Astrocyte (in vitro differentiated cells and primary cell): ENCODE measurements around the gene CFAP210. TPM values are rescaled to one million over a fixed set of nuclear protein-coding genes. Genes with fewer than 3 reads are reported as not detected.
A peak's percentile ranks its signal among the peaks of the same experiment; 100 is the strongest.

Experiments used
- DNase-seq: peaks from one replicate; pipeline ENCODE4 v3.0.0-alpha.2; 2010; ENCODE audit warnings: low read depth
- FAIRE-seq: peaks from 2 replicates; lab custom pipeline; 2011; peaks lifted over from hg19 to GRCh38; lab: Jason Lieb, UNC
- H2AFZ ChIP-seq: 2 replicates; pipeline ENCODE4 v1.6.0; 2012; ENCODE audit warnings: low read depth, low read length, inconsistent platforms
- H3K27ac ChIP-seq: 2 replicates; pipeline ENCODE4 v1.5.1; 2011; ENCODE audit warnings: low read depth, low read length, inconsistent platforms
- H3K27me3 ChIP-seq: 2 replicates; pipeline ENCODE4 v1.6.0; 2011; ENCODE audit warnings: low read length, inconsistent platforms; ENCODE audit not compliant: insufficient read depth
- H3K36me3 ChIP-seq: 2 replicates; pipeline ENCODE4 v1.5.1; 2011; ENCODE audit warnings: low read length, inconsistent platforms; ENCODE audit not compliant: insufficient read depth
- H3K4me1 ChIP-seq: 2 replicates; pipeline ENCODE4 v1.5.1; 2011; ENCODE audit warnings: low read length, inconsistent platforms; ENCODE audit not compliant: insufficient read depth
- H3K4me2 ChIP-seq: 2 replicates; pipeline ENCODE4 v1.6.0; 2012; ENCODE audit warnings: low read length, inconsistent platforms
- H3K4me3 ChIP-seq: 2 replicates; pipeline ENCODE4 v1.5.1; 2011; ENCODE audit warnings: low read depth, mild to moderate bottlenecking, low read length, inconsistent platforms; ENCODE audit not compliant: insufficient read depth
- H3K79me2 ChIP-seq: 2 replicates; pipeline ENCODE4 v1.6.0; 2012; ENCODE audit warnings: mild to moderate bottlenecking, low read length, inconsistent platforms; ENCODE audit not compliant: insufficient read depth
- H3K9ac ChIP-seq: 2 replicates; pipeline ENCODE4 v1.6.0; 2012; ENCODE audit warnings: mild to moderate bottlenecking, low read length, inconsistent platforms
- H3K9me3 ChIP-seq: 2 replicates; pipeline ENCODE4 v1.5.1; 2012; ENCODE audit warnings: low read depth, mild to moderate bottlenecking, low read length, inconsistent platforms; ENCODE audit not compliant: insufficient read depth
- H4K20me1 ChIP-seq: 2 replicates; pipeline ENCODE4 v1.6.0; 2012; ENCODE audit warnings: low read length, inconsistent platforms; ENCODE audit not compliant: insufficient read depth
- H3K27ac Mint-ChIP-seq: one replicate; pipeline ENCODE4 v1.8.0; 2021; ENCODE audit warnings: mild to moderate bottlenecking, mixed read lengths; ENCODE audit not compliant: unreplicated experiment
- H3K27me3 Mint-ChIP-seq: one replicate; pipeline ENCODE4 v1.8.0; 2021; ENCODE audit warnings: low read depth, mixed read lengths; ENCODE audit not compliant: unreplicated experiment
- H3K36me3 Mint-ChIP-seq: one replicate; pipeline ENCODE4 v1.8.0; 2021; ENCODE audit warnings: low read depth, mixed read lengths; ENCODE audit not compliant: unreplicated experiment
- H3K4me1 Mint-ChIP-seq: one replicate; pipeline ENCODE4 v1.8.0; 2021; ENCODE audit warnings: low read depth, mixed read lengths; ENCODE audit not compliant: unreplicated experiment
- H3K4me3 Mint-ChIP-seq: one replicate; pipeline ENCODE4 v1.8.0; 2021; ENCODE audit warnings: mild to moderate bottlenecking, moderate library complexity, mixed read lengths; ENCODE audit not compliant: unreplicated experiment
- H3K9me3 Mint-ChIP-seq: one replicate; pipeline ENCODE4 v1.8.0; 2021; ENCODE audit warnings: mild to moderate bottlenecking, mixed read lengths; ENCODE audit not compliant: unreplicated experiment
- CTCF ChIP-seq: IDR thresholded peaks from 2 replicates; pipeline ENCODE4 v1.5.1; 2011; ENCODE audit warnings: low read depth, mild to moderate bottlenecking, inconsistent platforms, low read length, moderate library complexity; ENCODE audit not compliant: insufficient read depth
- EZH2 ChIP-seq: IDR thresholded peaks from 2 replicates; pipeline ENCODE4 v1.6.1; 2012; ENCODE audit warnings: mild to moderate bottlenecking, low read length, inconsistent platforms; ENCODE audit not compliant: insufficient read depth
- total RNA-seq: library from RNA; stranded (reverse); gene quantifications from 2 replicates; pipeline ENCODE4 v1.2.1, GENCODE V29; 2021

CFAP210 gene
- total RNA-seq, 1 donor from 2014 or later, result 0.20 TPM

GRCh38 chr2:169664978-169665930 lies 29.0 kb downstream of the CFAP210 start:
- Histone ChIP-seq H2AFZ (no peak overlapping the region), H3K4me3 (no peak overlapping the region), H3K4me2 (no peak overlapping the region), H4K20me1 (no peaks in the 10 kb centered on the region), H3K4me1 (no peaks in the 10 kb centered on the region), H3K9ac (no peak overlapping the region), H3K36me3 (no peaks in the 10 kb centered on the region), H3K9me3 (no peaks in the 10 kb centered on the region), H3K27ac (no peak overlapping the region), H3K27me3 (no peaks in the 10 kb centered on the region), H3K79me2 (no peaks in the 10 kb centered on the region)
- TF ChIP-seq CTCF, result no peak
- TF ChIP-seq EZH2, result no peak
- DNase-seq (peak; percentile 6), FAIRE-seq (no peak)
- Mint-ChIP-seq H3K4me1 (peaks cover 7% of the 10 kb centered on the region), H3K27ac (peak overlapping the region; percentile 1), H3K27me3 (peaks cover 2% of the 10 kb centered on the region), H3K9me3 (no peaks in the 10 kb centered on the region), H3K36me3 (no peaks in the 10 kb centered on the region), H3K4me3 (no peak overlapping the region)

GRCh38 chr2:169664600-169664977 lies 29.6 kb downstream of the CFAP210 start:
- no peak overlapping the region for H2AFZ ChIP-seq
- H3K9me3 Mint-ChIP-seq, result no peaks in the 10 kb centered on the region
- no peak overlapping the region for H3K4me3 Mint-ChIP-seq
- H3K4me1 Mint-ChIP-seq, result peaks cover 7% of the 10 kb centered on the region
- H3K36me3 Mint-ChIP-seq, result no peaks in the 10 kb centered on the region
- no peaks in the 10 kb centered on the region for H3K79me2 ChIP-seq
- no peaks in the 10 kb centered on the region for H4K20me1 ChIP-seq
- no peaks in the 10 kb centered on the region for H3K9me3 ChIP-seq
- DNase-seq, result peak; percentile 6
- H3K4me3 ChIP-seq, result no peak overlapping the region
- no peak overlapping the region for H3K9ac ChIP-seq
- H3K4me1 ChIP-seq, result no peaks in the 10 kb centered on the region
- no peaks in the 10 kb centered on the region for H3K27me3 ChIP-seq
- TF ChIP-seq CTCF (no peak), EZH2 (no peak)
- FAIRE-seq, result no peak
- no peak overlapping the region for H3K27ac ChIP-seq
- H3K27me3 Mint-ChIP-seq, result peaks cover 2% of the 10 kb centered on the region
- no peak overlapping the region for H3K4me2 ChIP-seq
- H3K36me3 ChIP-seq, result no peaks in the 10 kb centered on the region
- H3K27ac Mint-ChIP-seq, result peak overlapping the region; percentile 1

- H3K9me3 Mint-ChIP-seq, result no peaks in the 10 kb centered on the region
- H3K4me1 ChIP-seq, result no peaks in the 10 kb centered on the region
- H3K36me3 ChIP-seq, result no peaks in the 10 kb centered on the region
- H3K27ac ChIP-seq, result no peak overlapping the region
- no peak overlapping the region for H3K4me3 ChIP-seq
- no peaks in the 10 kb centered on the region for H3K79me2 ChIP-seq
- H3K9me3 ChIP-seq, result no peaks in the 10 kb centered on the region
- no peak overlapping the region for H2AFZ ChIP-seq
- FAIRE-seq (no peak), DNase-seq (no peak)
- peaks cover 2% of the 10 kb centered on the region for H3K27me3 Mint-ChIP-seq
- TF ChIP-seq EZH2 (no peak), CTCF (no peak)
- H3K4me1 Mint-ChIP-seq, result peaks cover 7% of the 10 kb centered on the region
- no peak overlapping the region for H3K27ac Mint-ChIP-seq
- H3K9ac ChIP-seq, result no peak overlapping the region
- no peaks in the 10 kb centered on the region for H3K27me3 ChIP-seq
- H3K4me2 ChIP-seq, result no peak overlapping the region
- no peaks in the 10 kb centered on the region for H4K20me1 ChIP-seq
- no peak overlapping the region for H3K4me3 Mint-ChIP-seq
- H3K36me3 Mint-ChIP-seq, result no peaks in the 10 kb centered on the region
These were observed 31.0 kb downstream of the CFAP210 start for GRCh38 chr2:169663247-169663646.
